ENCODE measurements around the gene FARP1. TPM values are rescaled to one million over a fixed set of nuclear protein-coding genes. Genes with fewer than 3 reads are reported as not detected.

The FARP1 gene
- polyA plus RNA-seq, 1 of the 3 experiments (the other 2 are of a cell fraction): 12.0 TPM

- Histone ChIP-seq H3K79me2 (ENCODE audit: insufficient read depth) (no peaks in the 10 kb centered on the region), H3F3A (replicated peaks; ENCODE audit: insufficient read depth) (no peaks in the 10 kb centered on the region), H3K4me1 (ENCODE audit: control insufficient read depth in 1 of 2, insufficient read depth in 2 of 2, low read depth in 1 of 2, low read length in 1 of 2) (peaks cover 3 to 6% of the 10 kb centered on the region in 2 experiments; a peak in 2 of 4 replicates), H3K4me2 (no peak overlapping the region), H3K9me2 (no peaks in the 10 kb centered on the region), H4K20me1 (ENCODE audit: insufficient read depth) (no peaks in the 10 kb centered on the region), H3K27ac (ENCODE audit: low read depth in 2 of 2, low read length in 1 of 2) (no peak overlapping the region), H3K9me3 (no peaks in the 10 kb centered on the region), H3K9ac (no peak overlapping the region), H3K27me3 (ENCODE audit: insufficient read depth) (no peaks in the 10 kb centered on the region), H3K36me3 (replicated peaks in 1 of 2; ENCODE audit: control insufficient read depth in 1 of 2, insufficient read depth in 2 of 2, low read length in 1 of 2) (peaks cover 0 to 31% of the 10 kb centered on the region in 2 experiments), H2AFZ (ENCODE audit: low read depth) (no peak overlapping the region), H3K4me3 (ENCODE audit: low read depth in 2 of 2, low read length in 1 of 2) (no peak overlapping the region)
- CTCF ChIA-PET: interaction anchor here (1.0 to 2.0 kb wide), 4 partner anchors 212 to 584 kb away, joined by 4 to 8 read pairs (median 4); no protein-coding TSS in a partner anchor
- WGBS (ENCODE audit: low lambda C conversion rate): 88% methylated on average over 7 of the region's 25 CpGs
- no peak for TF ChIP-seq USF2 (IDR thresholded peaks at IDR 0.05; ENCODE audit: borderline replicate concordance, low read depth, low read length)
- no peak for TF ChIP-seq GABPA (IDR thresholded peaks at IDR 0.05; ENCODE audit: low read depth)
- no peak for TF ChIP-seq EZH2phosphoT487 (IDR thresholded peaks at IDR 0.05; ENCODE audit: borderline replicate concordance, low read depth)
- no peak for TF ChIP-seq FOXJ3 (CRISPR knock-in tag; IDR thresholded peaks at IDR 0.05)
- no peak for TF ChIP-seq YY1 (IDR thresholded peaks at IDR 0.05; ENCODE audit: low read depth)
- TF ChIP-seq, protein P1, sequence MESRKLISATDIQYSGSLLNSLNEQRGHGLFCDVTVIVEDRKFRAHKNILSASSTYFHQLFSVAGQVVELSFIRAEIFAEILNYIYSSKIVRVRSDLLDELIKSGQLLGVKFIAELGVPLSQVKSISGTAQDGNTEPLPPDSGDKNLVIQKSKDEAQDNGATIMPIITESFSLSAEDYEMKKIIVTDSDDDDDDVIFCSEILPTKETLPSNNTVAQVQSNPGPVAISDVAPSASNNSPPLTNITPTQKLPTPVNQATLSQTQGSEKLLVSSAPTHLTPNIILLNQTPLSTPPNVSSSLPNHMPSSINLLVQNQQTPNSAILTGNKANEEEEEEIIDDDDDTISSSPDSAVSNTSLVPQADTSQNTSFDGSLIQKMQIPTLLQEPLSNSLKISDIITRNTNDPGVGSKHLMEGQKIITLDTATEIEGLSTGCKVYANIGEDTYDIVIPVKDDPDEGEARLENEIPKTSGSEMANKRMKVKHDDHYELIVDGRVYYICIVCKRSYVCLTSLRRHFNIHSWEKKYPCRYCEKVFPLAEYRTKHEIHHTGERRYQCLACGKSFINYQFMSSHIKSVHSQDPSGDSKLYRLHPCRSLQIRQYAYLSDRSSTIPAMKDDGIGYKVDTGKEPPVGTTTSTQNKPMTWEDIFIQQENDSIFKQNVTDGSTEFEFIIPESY (IDR thresholded peaks at IDR 0.05; ENCODE audit: borderline replicate concordance, low read depth): no peak
- TF ChIP-seq, protein P2, sequence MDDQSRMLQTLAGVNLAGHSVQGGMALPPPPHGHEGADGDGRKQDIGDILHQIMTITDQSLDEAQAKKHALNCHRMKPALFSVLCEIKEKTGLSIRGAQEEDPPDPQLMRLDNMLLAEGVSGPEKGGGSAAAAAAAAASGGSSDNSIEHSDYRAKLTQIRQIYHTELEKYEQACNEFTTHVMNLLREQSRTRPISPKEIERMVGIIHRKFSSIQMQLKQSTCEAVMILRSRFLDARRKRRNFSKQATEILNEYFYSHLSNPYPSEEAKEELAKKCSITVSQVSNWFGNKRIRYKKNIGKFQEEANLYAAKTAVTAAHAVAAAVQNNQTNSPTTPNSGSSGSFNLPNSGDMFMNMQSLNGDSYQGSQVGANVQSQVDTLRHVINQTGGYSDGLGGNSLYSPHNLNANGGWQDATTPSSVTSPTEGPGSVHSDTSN (IDR thresholded peaks at IDR 0.05): no peak
- TF ChIP-seq, protein P3, sequence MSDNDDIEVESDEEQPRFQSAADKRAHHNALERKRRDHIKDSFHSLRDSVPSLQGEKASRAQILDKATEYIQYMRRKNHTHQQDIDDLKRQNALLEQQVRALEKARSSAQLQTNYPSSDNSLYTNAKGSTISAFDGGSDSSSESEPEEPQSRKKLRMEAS (IDR thresholded peaks at IDR 0.05; ENCODE audit: low read depth): no peak
- no peak for TF ChIP-seq RAD21 (IDR thresholded peaks at IDR 0.05; ENCODE audit: low read length)
- TF ChIP-seq TEAD4 (IDR thresholded peaks at IDR 0.05; ENCODE audit: borderline replicate concordance, insufficient read depth): no peak
- no peak for TF ChIP-seq CTCF (IDR thresholded peaks at IDR 0.05)
- no peak for TF ChIP-seq REST (IDR thresholded peaks at IDR 0.05; ENCODE audit: low read depth, low read length)
- DNase-seq: no peak
- POLR2A ChIA-PET: no interaction called here
Measured at GRCh38 chr13:98440390-98441055, 297.6 kb downstream of the FARP1 start.
